Esophagus squamous epithelium (tissue), 5 donors: ENCODE data around the gene CA10. TPM values are rescaled to one million over a fixed set of nuclear protein-coding genes. Genes with fewer than 3 reads are reported as not detected.

ENCODE experiments used
- DNase-seq: peaks from one replicate; lab custom pipeline; 2025; lab: John Stamatoyannopoulos, UW
- H3K27ac ChIP-seq, 4 donors: fragments of 200-600 bp; sonication (generic); one replicate each; pipeline ENCODE4 v1.5.1; 2016 to 2019; ENCODE audit warnings: mild to moderate bottlenecking in 1 of 4
- H3K27me3 ChIP-seq, 4 donors: fragments of 200-600 bp; sonication (generic); 1 replicate in 3 of 4; 2 replicates in 1 of 4; pipeline versions ENCODE4 v1.5.1 to v1.6.0; 2017 to 2021; ENCODE audit warnings: antibody characterized with exemption in 1 of 4
- H3K36me3 ChIP-seq, 3 donors: fragments of 200-600 bp; sonication (generic); one replicate each; pipeline ENCODE4 v1.5.1; 2016 to 2019
- H3K4me1 ChIP-seq, 3 donors: fragments of 200-600 bp; sonication (generic); one replicate each; pipeline ENCODE4 v1.5.1; 2017 to 2019
- H3K4me3 ChIP-seq, 4 donors: fragments of 200-600 bp; sonication (generic); 1 replicate in 3 of 4; 2 replicates in 1 of 4; pipeline ENCODE4 v1.5.1; 2016 to 2019; ENCODE audit warnings: mild to moderate bottlenecking in 2 of 4, moderate library complexity in 1 of 4
- H3K9me3 ChIP-seq, 3 donors: fragments of 200-600 bp; sonication (generic); one replicate each; pipeline ENCODE4 v1.5.1; 2016 to 2019
- CTCF ChIP-seq, 6 experiments: fragments of 450-650 bp in 4 of 6; fragments of 200-600 bp in 2 of 6; sonication (generic) in 2 of 6; IDR thresholded peaks; one replicate each; pipeline ENCODE4 v1.5.1; 2016 to 2019; ENCODE audit warnings: antibody characterized with exemption in 6 of 6, mild to moderate bottlenecking in 4 of 6, moderate library complexity in 4 of 6
- POLR2A ChIP-seq, 4 donors: fragments of 450-650 bp; IDR thresholded peaks; one replicate each; pipeline ENCODE4 v1.6.1; 2017; ENCODE audit warnings: antibody characterized with exemption in 4 of 4, mild to moderate bottlenecking in 4 of 4, moderate library complexity in 3 of 4
- WGBS, 2 donors: methylation state at CpG; one replicate each; pipeline ENCODE4 v1.1.5; 2018; 5-methylcytosine and 5-hydroxymethylcytosine counted together
- intact Hi-C: fragments of 100-400 bp; cut with DNase I; formaldehyde crosslinking; loops from one replicate; pipeline ENCODE4 v1.15.0; 2022
- total RNA-seq, 4 donors: library from RNA; depleted of rRNA; stranded (reverse); fragments of >200 nt; gene quantifications; one replicate each; pipeline ENCODE4 v1.1.0, GENCODE V29; 2016
- donor health status: DM: yes; HTN: yes; CAD: no.

Gene CA10
- total RNA-seq, 4 donors from 2014 or later: 0.38 TPM; not detected in 3

GRCh38 chr17:51820252-51820651 is 338.3 kb downstream of the CA10 start:
- Histone ChIP-seq H3K4me3 (no peak overlapping the region), H3K36me3 (no peaks in the 10 kb centered on the region), H3K27me3 (no peaks in the 10 kb centered on the region), H3K4me1 (no peaks in the 10 kb centered on the region), H3K9me3 (no peaks in the 10 kb centered on the region), H3K27ac (no peak overlapping the region)
- 30 to 50% methylated on average over 6 of the region's 6 CpGs for WGBS, 2 donors
- intact Hi-C loops: no loop called here
- no peak for TF ChIP-seq POLR2A (IDR thresholded peaks at IDR 0.05)
- no peak for TF ChIP-seq CTCF (IDR thresholded peaks at IDR 0.05)
- DNase-seq: no peak

GRCh38 chr17:51819341-51820219 is 338.9 kb downstream of the CA10 start:
- TF ChIP-seq POLR2A (IDR thresholded peaks at IDR 0.05) (no peak), CTCF (IDR thresholded peaks at IDR 0.05) (no peak)
- Histone ChIP-seq H3K36me3 (no peaks in the 10 kb centered on the region), H3K4me1 (no peaks in the 10 kb centered on the region), H3K27ac (no peak overlapping the region), H3K9me3 (no peaks in the 10 kb centered on the region), H3K4me3 (no peak overlapping the region), H3K27me3 (no peaks in the 10 kb centered on the region)
- DNase-seq: no peak
- 49 to 51% methylated on average over 3 to 4 of the region's 6 CpGs for WGBS, 2 donors
- intact Hi-C loops: no loop called here

GRCh38 chr17:51818777-51819176 is 339.7 kb downstream of the CA10 start:
- WGBS, 2 donors: 75 to 100% methylated on average over 1 of the region's 1 CpG
- intact Hi-C loops: no loop called here

GRCh38 chr17:51817955-51818354 is 340.6 kb downstream of the CA10 start:
- WGBS, 2 donors: 27 to 54% methylated on average over 1 of the region's 1 CpG
- TF ChIP-seq CTCF (IDR thresholded peaks at IDR 0.05) (no peak), POLR2A (IDR thresholded peaks at IDR 0.05) (no peak)
- intact Hi-C loops: no loop called here

More at GRCh38 chr17:51818777-51819176, 339.7 kb downstream of the CA10 start:
- DNase-seq: no peak
- H3K9me3 ChIP-seq: no peaks in the 10 kb centered on the region
- no peak overlapping the region for H3K27ac ChIP-seq
- H3K36me3 ChIP-seq: no peaks in the 10 kb centered on the region
- no peaks in the 10 kb centered on the region for H3K4me1 ChIP-seq
- TF ChIP-seq POLR2A (IDR thresholded peaks at IDR 0.05) (no peak), CTCF (IDR thresholded peaks at IDR 0.05) (no peak)
- H3K4me3 ChIP-seq: no peak overlapping the region
- H3K27me3 ChIP-seq: no peaks in the 10 kb centered on the region

DNA sequence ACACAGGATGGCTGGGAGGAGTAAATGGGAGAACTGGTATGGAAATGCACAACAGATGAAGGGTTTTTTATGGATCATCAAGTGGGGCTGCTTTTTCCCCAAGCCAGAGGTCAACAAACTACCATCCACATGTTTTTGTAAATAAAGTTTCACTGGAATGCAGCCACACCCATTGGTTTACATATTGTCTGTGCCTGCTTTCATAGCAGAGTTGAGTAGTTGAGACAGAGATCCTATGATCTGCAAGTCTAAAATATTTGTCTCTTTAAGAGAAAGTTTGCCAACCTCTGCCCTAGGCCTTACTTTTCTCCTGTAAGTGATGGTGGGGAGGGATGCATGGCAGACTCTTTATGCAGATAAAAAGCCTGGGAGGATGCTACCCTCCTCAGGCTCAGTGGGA is 341.4 kb downstream of the CA10 start:
- intact Hi-C loops: no loop called here
- TF ChIP-seq CTCF (IDR thresholded peaks at IDR 0.05) (no peak), POLR2A (IDR thresholded peaks at IDR 0.05) (no peak)
- Histone ChIP-seq H3K27me3 (no peaks in the 10 kb centered on the region), H3K4me1 (no peaks in the 10 kb centered on the region), H3K9me3 (no peaks in the 10 kb centered on the region), H3K27ac (no peak overlapping the region), H3K4me3 (no peak overlapping the region), H3K36me3 (no peaks in the 10 kb centered on the region)
- no peak for DNase-seq

More at GRCh38 chr17:51817955-51818354, 340.6 kb downstream of the CA10 start:
- H3K9me3 ChIP-seq: no peaks in the 10 kb centered on the region
- no peaks in the 10 kb centered on the region for H3K4me1 ChIP-seq
- no peaks in the 10 kb centered on the region for H3K27me3 ChIP-seq
- H3K36me3 ChIP-seq: no peaks in the 10 kb centered on the region
- no peak overlapping the region for H3K4me3 ChIP-seq
- no peak for DNase-seq
- no peak overlapping the region for H3K27ac ChIP-seq
